HG02870 (cell line): Measurements from ENCODE around the gene GRHL1.

ENCODE experiments used
- ATAC-seq: cut with Tn5 transposase; IDR thresholded peaks from one replicate; pipeline ENCODE4 v1.9.1; 2021; ENCODE audit warnings: mild to moderate bottlenecking, moderate library complexity; ENCODE audit not compliant: unreplicated experiment

GRHL1 gene

DNA sequence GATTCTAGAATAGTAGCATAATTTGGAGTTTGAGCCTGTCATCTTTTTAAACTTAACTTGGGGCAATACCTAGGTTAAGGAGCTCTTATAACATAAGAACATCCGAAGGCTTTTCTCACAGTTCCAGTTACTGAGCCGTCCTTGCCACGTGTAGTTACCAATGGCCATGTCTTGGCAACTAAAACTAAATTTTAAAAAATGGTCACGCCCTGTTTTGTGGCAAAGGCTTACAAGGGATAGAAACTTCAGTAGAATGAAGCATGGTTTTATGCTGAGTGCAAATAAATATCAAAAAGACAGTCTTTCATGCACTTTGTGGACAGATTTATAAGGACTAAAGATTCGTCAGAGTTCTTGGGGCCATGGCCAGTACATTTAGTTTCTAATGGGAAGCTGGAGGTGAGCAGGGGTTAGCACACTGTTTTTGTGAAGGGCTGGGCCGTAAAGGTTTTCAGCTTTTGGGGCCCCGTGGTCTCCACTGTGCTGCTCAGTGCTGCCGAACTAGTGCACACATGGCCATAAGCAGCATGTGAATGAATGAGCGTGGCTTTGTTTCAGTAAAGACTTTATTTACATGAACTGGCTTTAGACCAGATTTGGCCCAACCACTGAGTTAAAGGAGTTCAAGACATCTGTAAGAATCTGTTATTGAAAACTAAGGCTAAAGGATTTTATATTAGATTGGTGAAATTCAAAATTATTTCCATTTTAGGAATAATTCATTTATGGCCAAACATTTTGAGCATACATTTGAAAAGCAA lies 41.1 kb downstream of the GRHL1 start:
- ATAC-seq = no peak

DNA sequence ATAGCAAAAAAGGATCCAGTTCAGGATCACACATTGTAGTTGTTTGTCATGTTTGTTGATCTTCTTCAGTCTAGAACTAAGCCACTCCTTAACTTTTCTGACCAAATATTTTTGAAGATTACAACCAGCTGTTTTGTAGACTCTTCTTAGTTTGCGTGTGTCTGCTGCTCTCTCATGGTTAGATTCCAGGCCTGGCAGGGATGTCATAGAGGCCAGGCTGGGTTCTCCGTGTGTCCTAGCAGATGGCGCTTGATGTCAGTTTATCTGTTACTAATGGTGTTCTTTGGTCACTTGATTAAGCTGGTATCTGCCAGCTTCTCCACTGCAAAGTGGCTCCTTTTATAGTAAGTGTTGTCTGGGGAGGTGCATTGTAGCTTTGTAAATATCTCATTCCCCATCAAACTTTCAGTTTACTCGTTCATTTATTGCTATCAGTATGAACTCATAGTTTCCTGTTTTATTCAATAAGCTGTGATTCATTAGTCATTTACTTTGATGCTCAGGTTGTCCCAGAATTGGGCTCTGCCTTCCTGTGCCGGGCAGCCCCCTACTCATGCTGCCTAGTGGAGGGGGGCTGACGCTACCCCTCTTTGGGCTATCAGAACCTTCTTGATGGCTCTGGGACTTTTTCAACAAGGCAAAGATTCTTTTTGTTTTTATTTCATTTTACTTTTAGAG lies 42.1 kb downstream of the GRHL1 start:
- no peak for ATAC-seq

DNA sequence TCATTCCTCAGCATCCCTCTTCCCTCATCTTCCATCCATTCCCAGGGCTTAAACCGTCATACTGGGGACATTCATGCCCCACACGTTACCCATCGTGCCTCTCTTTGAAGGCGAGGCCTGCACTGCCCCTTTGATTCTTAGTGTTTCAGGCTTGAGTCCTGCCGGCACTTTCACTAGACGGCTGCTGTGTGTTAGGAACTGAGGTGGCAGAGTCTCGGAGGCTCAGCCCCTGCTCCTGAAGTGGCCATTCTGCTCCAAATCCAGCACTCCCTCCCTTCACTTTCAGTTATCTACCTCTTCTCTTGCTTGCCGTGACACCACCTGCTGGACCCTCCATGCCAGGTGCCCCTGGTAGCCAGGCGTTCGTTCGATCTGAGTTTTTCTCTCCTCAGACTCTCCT lies 43.0 kb downstream of the GRHL1 start:
- ATAC-seq = no peak

DNA sequence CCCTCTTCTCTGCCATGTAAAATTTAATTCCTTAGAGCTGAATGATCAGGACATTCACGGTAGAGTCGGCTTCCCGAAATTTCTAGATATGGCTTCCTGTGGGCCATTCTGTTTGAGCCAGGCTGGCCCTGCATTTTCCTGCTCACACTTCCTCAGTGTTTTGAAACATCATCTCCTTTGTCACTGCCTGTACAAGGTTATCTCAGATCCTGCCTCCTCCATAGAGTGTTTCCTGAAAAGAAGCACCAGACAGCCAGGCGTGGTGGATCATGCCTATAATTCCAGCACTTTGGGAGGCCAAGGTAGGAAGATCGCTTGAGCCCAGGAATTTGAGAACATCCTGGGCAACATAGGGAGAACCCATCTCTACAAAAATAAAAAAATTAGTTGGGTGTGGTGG lies 43.6 kb downstream of the GRHL1 start:
- no peak for ATAC-seq

DNA sequence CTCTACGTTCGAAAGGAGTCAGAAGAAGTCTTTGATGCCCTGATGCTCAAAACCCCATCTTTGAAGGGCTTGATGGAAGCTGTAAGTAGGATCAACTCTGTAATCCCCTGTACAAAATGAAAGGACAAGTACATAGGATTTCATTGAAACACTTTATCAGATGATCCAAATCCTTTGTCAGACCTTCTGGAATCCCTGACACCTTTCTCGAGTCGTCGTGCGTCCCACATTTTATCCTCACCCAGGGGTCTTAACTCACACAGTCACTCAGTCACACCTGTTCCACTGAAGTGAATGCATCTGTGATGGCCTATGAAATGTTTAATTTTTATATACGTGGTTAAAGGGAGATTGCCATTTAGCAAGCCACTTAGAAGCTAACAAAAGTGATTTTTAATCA lies 44.8 kb downstream of the GRHL1 start:
- ATAC-seq = no peak

DNA sequence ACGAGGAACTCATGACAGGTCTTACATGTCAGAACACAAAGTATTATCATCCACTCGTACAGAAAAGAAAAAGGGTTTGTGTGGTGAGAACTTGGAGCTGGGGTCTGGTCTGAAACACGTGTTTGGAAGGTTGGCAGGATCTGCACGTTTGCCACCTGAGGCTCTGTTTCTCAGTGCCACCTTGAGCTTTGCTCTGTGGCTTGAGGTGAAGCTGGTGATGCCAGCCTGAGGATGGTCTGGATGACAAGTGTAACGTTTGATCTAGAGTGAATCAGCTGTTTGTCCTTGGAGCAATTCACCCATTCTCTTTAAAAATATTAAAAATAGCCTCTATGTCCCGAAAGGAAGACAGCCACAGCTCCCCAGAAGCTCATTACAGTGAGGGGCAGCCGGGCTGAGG lies 46.4 kb downstream of the GRHL1 start:
- no peak for ATAC-seq

DNA sequence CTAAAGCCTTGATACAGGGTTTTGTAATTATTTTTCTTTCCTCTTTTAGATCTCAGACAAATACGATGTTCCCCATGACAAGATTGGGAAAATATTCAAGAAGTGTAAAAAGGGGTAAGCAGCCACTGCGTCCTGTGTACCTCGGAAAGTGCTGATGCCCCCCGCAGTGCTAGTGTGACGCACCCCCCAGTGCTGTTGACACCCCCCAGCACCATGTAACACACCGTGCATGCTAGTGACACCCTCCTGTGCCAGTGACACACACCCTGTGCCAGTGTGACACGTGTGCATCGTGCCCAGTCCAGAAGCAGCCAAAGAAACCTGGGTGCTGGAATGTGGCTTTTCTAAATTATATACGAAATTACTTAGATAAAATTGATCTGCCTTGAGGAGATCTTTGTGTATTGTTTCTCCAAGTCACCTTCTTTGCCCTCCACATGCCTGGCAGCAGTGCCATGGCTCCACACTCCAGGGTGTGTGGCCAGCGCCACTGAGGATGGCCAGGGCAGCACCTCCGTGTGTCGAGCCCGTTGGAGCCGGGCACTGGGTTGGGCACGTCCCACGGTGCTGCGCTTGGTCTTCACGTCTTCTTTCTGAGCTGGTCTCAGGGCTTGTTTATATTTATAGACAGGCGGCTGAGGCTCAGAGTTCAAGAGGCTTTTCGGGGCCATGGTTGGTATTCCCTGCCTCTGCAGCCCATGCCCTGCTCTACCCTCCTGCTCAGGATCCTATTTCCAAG lies 47.6 kb downstream of the GRHL1 start:
- no peak for ATAC-seq

DNA sequence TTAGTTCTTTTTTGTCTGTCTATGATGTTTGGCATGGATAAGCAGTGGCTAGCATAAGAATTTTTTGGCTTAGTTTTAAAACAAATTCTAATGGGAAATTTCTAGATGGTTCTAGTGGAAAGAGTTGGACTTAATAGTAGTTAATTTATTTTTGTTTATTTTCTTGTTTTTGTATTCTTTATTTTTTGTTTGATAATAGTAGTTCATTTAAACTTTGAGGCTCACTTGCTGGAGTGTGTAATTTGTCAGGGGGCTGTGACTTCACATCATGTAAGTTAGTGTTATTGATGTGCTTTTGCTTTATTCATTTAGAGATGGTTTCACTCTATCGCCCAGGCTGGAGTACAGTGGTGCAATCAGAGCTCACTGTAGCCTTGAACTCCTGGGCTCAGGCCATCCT lies 48.2 kb downstream of the GRHL1 start:
- ATAC-seq = no peak

DNA sequence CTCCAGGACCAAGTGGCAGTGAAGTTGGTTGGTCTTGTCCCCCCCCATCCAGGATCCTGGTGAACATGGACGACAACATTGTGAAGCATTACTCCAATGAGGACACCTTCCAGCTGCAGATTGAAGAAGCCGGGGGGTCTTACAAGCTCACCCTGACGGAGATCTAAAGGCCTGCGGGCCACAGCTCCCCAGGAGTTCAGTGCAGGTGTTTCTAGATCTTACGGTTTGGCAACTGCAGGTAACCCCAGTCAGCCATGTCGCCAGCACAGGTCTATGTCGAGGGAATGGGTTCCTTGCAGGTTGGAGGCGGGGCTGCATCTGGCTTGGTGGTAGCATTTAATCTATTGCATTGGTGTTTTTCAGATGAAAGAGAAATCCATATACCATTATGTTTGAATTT lies 49.0 kb downstream of the GRHL1 start:
- no peak for ATAC-seq

DNA sequence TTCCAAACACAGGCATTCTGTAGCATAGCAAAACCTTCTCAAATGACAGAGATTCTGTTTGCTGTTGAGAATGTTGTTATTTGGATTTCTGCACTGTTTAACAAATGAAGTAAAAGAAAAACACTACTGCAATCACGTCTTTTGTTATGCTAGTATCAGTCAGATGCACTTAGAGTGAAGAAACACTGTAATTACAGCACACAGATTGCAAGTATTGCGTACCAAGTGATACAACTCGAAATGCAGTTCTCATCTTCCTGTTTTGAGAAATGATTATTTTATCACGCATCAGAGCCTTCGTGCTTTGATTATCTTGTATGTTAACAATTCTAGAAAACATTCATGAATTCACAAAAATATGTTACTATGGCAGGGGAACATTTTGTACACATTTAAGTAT lies 50.1 kb downstream of the GRHL1 start:
- ATAC-seq = no peak

DNA sequence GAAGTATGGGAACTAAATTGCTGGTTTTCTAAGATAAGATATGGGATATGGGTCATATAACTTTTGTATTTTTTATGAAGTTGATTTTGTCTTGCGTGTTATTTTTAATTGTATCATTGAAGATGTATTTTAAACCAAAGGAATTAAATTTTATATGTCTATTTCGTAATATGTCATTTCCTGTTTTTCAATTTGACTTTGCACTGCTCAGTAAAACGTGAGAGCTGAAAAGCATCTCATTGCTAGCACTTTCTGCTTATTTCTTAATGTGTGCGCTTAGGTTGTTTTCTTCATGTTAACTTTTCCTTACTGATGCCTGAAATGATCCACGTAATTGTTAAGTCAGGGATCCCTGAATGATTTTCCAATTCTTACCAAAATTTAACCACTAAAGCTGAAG lies 50.6 kb downstream of the GRHL1 start:
- no peak for ATAC-seq

DNA sequence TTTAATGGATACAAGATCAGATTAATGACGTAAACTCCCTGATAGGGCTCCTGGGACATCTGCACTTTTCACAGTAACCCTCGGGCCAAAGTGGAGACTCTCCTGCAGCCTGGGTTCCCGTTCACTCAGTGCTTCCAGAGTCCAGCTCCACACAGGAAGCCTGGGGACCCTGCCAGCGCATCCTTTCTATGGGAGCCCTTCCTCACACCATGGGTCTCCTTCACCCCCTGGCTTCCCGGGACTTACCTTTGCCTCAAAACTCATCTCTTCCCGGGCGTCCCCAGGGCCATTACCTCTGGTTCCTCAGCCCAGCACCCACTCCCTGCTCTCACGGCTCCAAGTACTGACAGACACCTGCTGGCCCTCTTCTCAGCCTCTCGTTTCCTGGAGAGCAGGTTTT lies 51.2 kb downstream of the GRHL1 start:
- ATAC-seq = no peak

DNA sequence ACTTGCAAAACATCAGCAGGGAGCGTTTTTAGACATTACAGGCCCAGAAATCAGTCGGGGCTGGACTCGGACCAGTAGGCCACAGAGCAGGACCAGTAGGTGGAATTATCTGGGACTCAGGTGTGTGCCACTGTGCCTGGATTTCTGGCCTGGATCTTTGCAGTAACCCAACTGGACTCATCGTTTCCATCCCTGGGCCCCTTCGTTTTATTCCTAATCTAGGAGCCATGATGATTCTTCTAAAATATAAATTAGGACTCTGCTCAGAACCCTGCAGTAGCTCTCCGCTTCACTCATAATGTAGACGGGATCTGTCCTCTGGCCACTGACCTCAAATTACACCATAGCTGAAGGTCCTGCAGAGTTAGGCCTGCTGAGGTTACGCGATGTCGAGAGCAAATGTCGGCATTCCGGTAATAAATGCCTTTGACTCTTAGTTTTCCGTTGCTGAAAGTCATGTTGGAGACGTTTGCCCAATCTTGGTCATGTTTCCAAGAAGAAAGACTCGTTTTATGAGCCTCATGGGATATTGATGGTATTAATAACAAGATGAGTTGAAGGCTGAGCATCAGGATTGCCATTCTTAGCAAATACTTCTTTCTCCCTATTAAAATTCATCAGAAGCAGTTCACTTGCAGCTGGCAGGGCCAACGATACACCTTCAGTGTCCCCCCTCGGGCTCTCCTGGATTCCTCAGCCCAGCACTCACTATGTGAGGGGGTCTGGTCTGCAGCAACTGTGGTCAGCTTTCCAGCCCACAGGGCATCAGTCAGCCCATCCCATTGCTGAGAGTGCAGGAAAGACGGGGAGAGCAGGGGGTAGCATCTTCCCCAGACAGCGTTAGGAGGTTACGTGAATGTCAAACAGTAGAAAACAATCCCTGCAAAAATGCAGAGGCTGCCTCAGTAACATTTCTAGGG lies 52.0 kb downstream of the GRHL1 start:
- ATAC-seq = no peak

DNA sequence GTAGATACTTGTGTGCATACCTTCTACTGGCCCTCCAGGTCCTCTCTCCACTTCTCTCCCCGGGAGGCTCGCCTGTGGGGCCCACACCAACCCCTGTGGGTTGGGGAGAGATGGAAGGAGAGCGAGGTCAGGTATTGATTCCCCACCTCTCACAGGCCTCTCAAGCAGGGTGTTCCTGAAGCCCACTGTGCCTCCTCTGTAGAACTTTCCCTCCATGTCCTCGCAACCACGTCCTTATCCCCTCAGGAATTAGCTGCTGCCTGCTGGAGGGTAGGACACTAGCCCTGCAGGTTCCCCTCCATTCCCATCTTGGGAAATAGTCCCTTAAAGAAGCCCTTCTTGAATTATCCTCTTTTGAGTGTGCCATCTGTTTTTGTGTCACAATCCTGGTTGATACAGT lies 52.9 kb downstream of the GRHL1 start:
- no peak for ATAC-seq

DNA sequence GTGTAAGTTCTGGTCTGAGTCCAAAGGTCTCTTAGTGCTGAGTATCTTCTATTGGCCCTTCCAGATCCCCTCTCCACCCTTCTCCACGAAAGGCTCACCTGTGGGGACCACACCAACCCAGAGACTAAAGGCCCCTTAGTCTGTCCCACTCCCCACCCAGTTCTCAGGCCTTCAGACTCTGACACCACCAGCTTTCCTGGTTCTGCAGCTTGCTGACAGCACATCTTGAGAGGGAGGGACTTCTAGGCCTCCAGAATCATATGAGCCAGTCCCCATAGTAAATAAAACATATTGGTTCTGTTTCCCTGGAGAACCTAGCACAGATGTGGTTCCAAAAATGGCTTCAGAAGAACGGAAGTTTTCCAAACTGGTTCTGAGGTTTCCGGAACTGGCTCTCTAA lies 53.3 kb downstream of the GRHL1 start:
- no peak for ATAC-seq

DNA sequence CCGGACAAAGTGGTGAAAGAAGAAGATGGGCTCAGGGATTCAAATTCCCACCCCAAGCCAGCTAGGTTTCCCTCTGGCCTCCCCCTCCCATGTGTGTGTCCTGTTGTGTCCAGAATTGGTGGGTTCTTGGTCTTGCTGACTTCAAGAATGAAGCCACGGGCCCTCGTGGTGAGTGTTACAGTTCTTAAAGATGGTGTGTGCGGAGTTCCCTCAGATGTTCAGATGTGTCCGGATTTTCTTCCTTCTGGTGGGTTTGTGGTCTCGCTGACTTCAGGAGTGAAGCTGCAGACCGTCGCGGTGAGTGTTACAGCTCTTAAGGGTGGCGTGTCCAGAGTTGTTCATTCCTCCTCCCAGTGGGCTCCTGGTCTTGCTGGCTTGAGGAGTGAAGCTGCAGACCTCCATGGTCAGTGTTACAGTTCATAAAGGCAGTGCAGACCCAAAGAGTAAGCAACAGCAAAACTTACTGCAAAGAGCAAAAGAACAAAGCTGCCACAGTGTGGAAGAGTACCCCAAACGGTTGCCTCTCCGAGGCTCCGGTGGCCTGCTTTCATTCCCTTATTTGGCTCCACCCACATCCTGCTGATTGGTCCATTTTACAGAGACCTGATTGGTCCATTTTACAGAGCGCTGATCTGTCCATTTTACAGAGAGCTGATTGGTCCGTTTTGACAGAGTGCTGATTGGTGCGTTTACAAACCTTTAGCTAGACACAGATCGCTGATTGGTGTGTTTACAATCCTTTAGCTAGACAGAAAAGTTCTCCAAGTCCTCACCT lies 54.2 kb downstream of the GRHL1 start:
- no peak for ATAC-seq

DNA sequence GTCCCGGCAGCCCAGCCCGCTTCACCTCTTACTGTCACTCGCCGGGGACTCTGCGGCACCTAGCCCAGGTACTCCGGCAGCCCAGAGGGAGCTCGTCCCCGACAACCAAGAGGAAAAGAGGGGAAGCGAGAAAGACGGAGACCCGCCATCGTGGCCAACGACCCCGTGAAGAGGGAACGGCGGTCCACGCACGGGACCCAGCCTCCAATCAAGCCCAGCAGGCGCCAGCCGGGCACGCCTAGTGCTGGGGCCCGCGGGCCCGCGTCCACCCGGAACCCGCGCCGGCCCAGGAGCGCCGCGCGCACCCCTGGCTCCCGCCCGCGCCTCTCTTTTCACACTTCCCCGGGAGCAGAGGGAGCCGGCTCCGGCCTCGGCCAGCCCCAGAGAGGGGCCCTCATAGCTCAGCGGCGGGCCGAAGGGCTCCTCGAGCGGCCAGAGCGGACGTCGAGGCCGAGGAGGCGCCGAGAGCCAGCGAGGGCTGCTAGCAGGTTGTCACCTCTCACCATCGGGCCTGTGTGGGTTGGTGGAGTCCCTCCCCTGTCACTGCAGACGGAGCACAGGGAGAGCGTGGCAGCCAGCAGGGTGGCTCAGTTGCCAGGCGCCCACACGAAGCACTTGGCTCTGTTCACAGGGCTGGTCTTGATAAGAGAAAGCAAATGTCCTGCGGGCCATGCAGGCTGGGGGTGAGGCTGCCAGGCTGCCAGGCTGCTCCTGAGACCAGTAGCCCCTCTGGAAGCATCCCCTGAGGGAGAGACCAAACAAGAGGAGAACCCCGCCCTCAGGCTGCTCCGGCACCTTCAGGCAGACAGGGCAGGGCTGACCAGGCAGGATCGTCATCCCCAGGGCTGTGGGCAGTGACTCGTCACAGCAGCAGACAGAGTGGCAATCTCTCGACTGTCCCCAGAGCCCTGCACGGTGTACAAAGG lies 55.0 kb downstream of the GRHL1 start:
- ATAC-seq = no peak

DNA sequence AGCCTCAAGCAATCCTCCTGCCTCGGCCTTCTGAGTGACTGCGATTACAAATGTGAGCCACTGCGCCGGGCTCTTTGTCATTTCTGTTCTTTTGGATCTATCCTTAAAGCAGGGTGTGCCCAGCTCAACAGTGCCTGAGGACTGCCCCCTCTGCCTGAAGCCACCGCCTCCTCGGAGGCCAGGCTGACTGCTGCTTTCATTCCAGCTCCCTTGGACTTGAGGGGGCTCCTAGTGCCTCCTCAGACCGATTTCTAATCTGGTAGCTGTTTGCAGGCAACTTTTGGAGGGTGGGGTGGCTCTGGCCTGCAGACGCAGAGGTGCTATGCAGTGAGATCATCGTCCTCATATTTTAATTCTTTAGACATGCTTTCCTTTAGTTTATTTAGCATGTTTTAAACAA lies 55.9 kb downstream of the GRHL1 start:
- no peak for ATAC-seq
